ENCODE data around the gene KCNIP1. TPM values are rescaled to one million over a fixed set of nuclear protein-coding genes. Genes with fewer than 3 reads are reported as not detected.
A peak's percentile ranks its signal among the peaks of the same experiment; 100 is the strongest.

KCNIP1 gene
- total RNA-seq, 2 experiments from 2014 or later: not detected

DNA sequence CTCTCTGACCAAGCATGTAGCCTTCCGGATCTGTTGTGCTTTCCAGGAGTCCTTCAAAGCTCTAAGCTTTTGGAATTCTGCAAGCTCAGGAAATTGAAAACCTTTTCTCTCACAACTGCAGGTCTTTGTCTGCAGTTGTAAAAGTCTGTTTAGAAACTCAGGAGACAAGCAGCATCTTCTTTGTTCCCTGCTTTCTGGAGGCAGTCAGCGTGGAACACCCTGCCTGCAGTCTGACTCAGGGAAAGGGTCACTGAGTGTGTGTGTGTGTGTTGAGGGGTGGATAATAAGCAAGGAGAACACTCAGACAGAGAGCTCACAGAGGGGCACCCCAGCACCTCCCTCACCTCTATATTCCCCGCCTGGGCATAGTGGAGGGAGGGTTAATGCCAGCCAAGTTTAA lies 29.1 kb downstream of the KCNIP1 start:
- no peaks in the 10 kb centered on the region for H3K27me3 ChIP-seq (ENCODE audit: control insufficient read depth in 1 of 2, insufficient read depth in 2 of 2, low read length in 2 of 2)
- DNase-seq (no peak), ATAC-seq (ENCODE audit: poor library complexity) (no peak)
- Mint-ChIP-seq H3K27me3 (peaks cover 50% of the 10 kb centered on the region), H3K4me3 (no peak overlapping the region), H3K27ac (no peak overlapping the region), H3K9me3 (no peaks in the 10 kb centered on the region), H3K4me1 (ENCODE audit: low read depth) (no peaks in the 10 kb centered on the region), H3K36me3 (ENCODE audit: low read depth) (no peaks in the 10 kb centered on the region)
- no peaks in the 10 kb centered on the region for H3K4me1 ChIP-seq (ENCODE audit: insufficient read depth, low read length)
- CTCF ChIA-PET: no interaction called here
- intact Hi-C loops (cut with DNase I, micrococcal nuclease): no loop called here
- no peak overlapping the region for H3K27ac ChIP-seq (ENCODE audit: low read depth in 1 of 2, low read length in 2 of 2)
- no peaks in the 10 kb centered on the region for H3K36me3 ChIP-seq (ENCODE audit: insufficient read depth, low read length)
- no peaks in the 10 kb centered on the region for H3K9me3 ChIP-seq (ENCODE audit: control insufficient read depth in 1 of 2, insufficient read depth in 1 of 2, low read length in 2 of 2)
- H3K4me3 ChIP-seq (ENCODE audit: low read length): no peak overlapping the region
- TF ChIP-seq, protein P1, sequence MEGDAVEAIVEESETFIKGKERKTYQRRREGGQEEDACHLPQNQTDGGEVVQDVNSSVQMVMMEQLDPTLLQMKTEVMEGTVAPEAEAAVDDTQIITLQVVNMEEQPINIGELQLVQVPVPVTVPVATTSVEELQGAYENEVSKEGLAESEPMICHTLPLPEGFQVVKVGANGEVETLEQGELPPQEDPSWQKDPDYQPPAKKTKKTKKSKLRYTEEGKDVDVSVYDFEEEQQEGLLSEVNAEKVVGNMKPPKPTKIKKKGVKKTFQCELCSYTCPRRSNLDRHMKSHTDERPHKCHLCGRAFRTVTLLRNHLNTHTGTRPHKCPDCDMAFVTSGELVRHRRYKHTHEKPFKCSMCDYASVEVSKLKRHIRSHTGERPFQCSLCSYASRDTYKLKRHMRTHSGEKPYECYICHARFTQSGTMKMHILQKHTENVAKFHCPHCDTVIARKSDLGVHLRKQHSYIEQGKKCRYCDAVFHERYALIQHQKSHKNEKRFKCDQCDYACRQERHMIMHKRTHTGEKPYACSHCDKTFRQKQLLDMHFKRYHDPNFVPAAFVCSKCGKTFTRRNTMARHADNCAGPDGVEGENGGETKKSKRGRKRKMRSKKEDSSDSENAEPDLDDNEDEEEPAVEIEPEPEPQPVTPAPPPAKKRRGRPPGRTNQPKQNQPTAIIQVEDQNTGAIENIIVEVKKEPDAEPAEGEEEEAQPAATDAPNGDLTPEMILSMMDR (IDR thresholded peaks at IDR 0.05): no peak
- POLR2A ChIA-PET: no interaction called here

DNA sequence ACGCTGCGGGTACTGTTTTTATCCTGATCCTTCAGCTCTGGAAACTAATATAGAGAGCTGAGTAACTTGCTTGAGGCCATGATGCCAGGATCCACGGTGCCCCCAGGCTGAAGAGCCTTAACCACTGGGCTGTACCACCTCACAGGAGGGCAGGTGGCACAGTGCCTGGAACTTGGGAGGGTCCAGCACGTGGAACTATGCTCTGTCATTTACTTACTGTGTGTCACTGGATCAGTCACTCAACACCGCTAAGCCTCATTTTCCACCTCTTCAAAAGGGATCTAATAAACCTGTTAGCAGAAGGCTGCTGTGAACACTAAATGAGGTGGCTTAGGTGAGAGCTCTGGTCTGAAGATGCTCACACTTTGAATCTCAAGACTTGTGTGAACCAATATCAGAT lies 29.6 kb downstream of the KCNIP1 start:
- Mint-ChIP-seq H3K9me3 (no peaks in the 10 kb centered on the region), H3K27me3 (peaks cover 51% of the 10 kb centered on the region), H3K27ac (no peak overlapping the region), H3K4me3 (no peak overlapping the region), H3K4me1 (ENCODE audit: low read depth) (no peaks in the 10 kb centered on the region), H3K36me3 (ENCODE audit: low read depth) (no peaks in the 10 kb centered on the region)
- Histone ChIP-seq H3K27me3 (ENCODE audit: control insufficient read depth in 1 of 2, insufficient read depth in 2 of 2, low read length in 2 of 2) (no peaks in the 10 kb centered on the region), H3K9me3 (ENCODE audit: control insufficient read depth in 1 of 2, insufficient read depth in 1 of 2, low read length in 2 of 2) (no peaks in the 10 kb centered on the region), H3K36me3 (ENCODE audit: insufficient read depth, low read length) (no peaks in the 10 kb centered on the region), H3K27ac (ENCODE audit: low read depth in 1 of 2, low read length in 2 of 2) (no peak overlapping the region), H3K4me3 (ENCODE audit: low read length) (no peak overlapping the region), H3K4me1 (ENCODE audit: insufficient read depth, low read length) (no peaks in the 10 kb centered on the region)
- CTCF ChIA-PET: no interaction called here
- no peak for ATAC-seq (ENCODE audit: poor library complexity)
- TF ChIP-seq, protein P1 (IDR thresholded peaks at IDR 0.05): no peak
- intact Hi-C loops (cut with DNase I, micrococcal nuclease): no loop called here
- DNase-seq: no peak
- POLR2A ChIA-PET: no interaction called here

DNA sequence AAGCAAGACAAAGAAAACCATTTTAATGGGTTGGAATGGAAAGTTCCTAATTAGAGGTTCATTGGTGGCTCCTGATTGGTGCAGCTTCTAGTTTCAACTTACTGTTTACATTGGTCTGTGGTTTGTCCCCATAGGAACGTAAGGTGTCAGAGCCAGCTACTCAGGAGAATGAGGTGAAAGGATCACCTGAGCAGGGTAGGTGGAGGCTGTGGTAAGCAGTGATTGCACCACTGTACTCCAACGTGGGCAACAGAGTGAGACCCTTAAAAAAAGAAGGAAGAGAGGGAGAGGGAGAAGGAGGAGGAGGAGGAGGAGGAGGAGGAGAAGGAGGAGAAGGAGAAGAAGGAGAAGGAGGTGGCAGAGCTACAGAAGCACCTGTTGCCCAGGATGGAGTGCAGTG lies 30.4 kb downstream of the KCNIP1 start:
- no peak overlapping the region for H3K27ac Mint-ChIP-seq
- intact Hi-C loops (cut with DNase I, micrococcal nuclease): no loop called here
- POLR2A ChIA-PET: no interaction called here
- H3K36me3 ChIP-seq (ENCODE audit: insufficient read depth, low read length): no peaks in the 10 kb centered on the region
- no peaks in the 10 kb centered on the region for H3K27me3 ChIP-seq (ENCODE audit: control insufficient read depth in 1 of 2, insufficient read depth in 2 of 2, low read length in 2 of 2)
- H3K27me3 Mint-ChIP-seq: peaks cover 56% of the 10 kb centered on the region
- TF ChIP-seq, protein P1 (IDR thresholded peaks at IDR 0.05): no peak
- peak in 1 of 14 experiments; percentile 3 for DNase-seq
- no peak for ATAC-seq (ENCODE audit: poor library complexity)
- no peak overlapping the region for H3K4me3 ChIP-seq (ENCODE audit: low read length)
- H3K9me3 ChIP-seq (ENCODE audit: control insufficient read depth in 1 of 2, insufficient read depth in 1 of 2, low read length in 2 of 2): no peaks in the 10 kb centered on the region
- H3K4me3 Mint-ChIP-seq: no peak overlapping the region
- no peak overlapping the region for H3K27ac ChIP-seq (ENCODE audit: low read depth in 1 of 2, low read length in 2 of 2)
- H3K36me3 Mint-ChIP-seq (ENCODE audit: low read depth): no peaks in the 10 kb centered on the region
- H3K9me3 Mint-ChIP-seq: no peaks in the 10 kb centered on the region
- no peaks in the 10 kb centered on the region for H3K4me1 ChIP-seq (ENCODE audit: insufficient read depth, low read length)
- CTCF ChIA-PET: no interaction called here
- no peaks in the 10 kb centered on the region for H3K4me1 Mint-ChIP-seq (ENCODE audit: low read depth)

Data from CD4-positive, alpha-beta T cell (primary cell).